ENCODE data around the gene DDX10. TPM values are rescaled to one million over a fixed set of nuclear protein-coding genes. Genes with fewer than 3 reads are reported as not detected.

Gene DDX10
- total and polyA plus RNA-seq, 2 of the 8 experiments (the other 6 are each of a cell fraction or from before 2014, with no cell fraction given): 49.2 to 52.2 TPM

- no peak for TF ChIP-seq CHD1 (IDR thresholded peaks at IDR 0.05; ENCODE audit: low read depth, low read length)
- no peak for TF ChIP-seq CTBP2 (IDR thresholded peaks at IDR 0.05; ENCODE audit: borderline replicate concordance, insufficient read depth, insufficient read length, low read length)
- TF ChIP-seq SIN3A (conservative IDR thresholded peaks at IDR 0.05 in 1 of 2, IDR thresholded peaks at IDR 0.05 in 1 of 2; ENCODE audit: low read depth in 1 of 2, low read length in 2 of 2): no peak
- TF ChIP-seq, protein P1, sequence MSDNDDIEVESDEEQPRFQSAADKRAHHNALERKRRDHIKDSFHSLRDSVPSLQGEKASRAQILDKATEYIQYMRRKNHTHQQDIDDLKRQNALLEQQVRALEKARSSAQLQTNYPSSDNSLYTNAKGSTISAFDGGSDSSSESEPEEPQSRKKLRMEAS (IDR thresholded peaks at IDR 0.05): no peak
- TF ChIP-seq ZNF274 (IDR thresholded peaks at IDR 0.05; ENCODE audit: borderline replicate concordance, extremely low read depth, low read length): no peak
- TF ChIP-seq SAP30 (IDR thresholded peaks at IDR 0.05; ENCODE audit: insufficient read depth, insufficient replicate concordance, low read length): no peak
- no peak for TF ChIP-seq SRF (IDR thresholded peaks at IDR 0.05; ENCODE audit: low read depth, low read length)
Measured at GRCh38 chr11:108877178-108877577, 212.3 kb downstream of the DDX10 start (continued).

All from H1 (cell line).